HG03354 (cell line): ENCODE data around the gene RAI1.
A peak's percentile ranks its signal among the peaks of the same experiment; 100 is the strongest.

Experiments
- ATAC-seq: cut with Tn5 transposase; IDR thresholded peaks from one replicate; pipeline ENCODE4 v1.9.1; 2021; ENCODE audit warnings: mild to moderate bottlenecking; ENCODE audit not compliant: unreplicated experiment, poor library complexity, severe bottlenecking

RAI1 gene

GRCh38 chr17:17694169-17695081, 13.2 kb downstream of the RAI1 start:
- peak; percentile 51 for ATAC-seq

- no peak for ATAC-seq
These were observed 14.8 kb downstream of the RAI1 start for GRCh38 chr17:17696085-17696484.

GRCh38 chr17:17696882-17697633, 15.8 kb downstream of the RAI1 start:
- no peak for ATAC-seq

GRCh38 chr17:17698371-17698770, 17.1 kb downstream of the RAI1 start:
- no peak for ATAC-seq

- ATAC-seq, result no peak
These were observed 17.7 kb downstream of the RAI1 start for GRCh38 chr17:17698869-17699351.

- no peak for ATAC-seq
These were observed 18.2 kb downstream of the RAI1 start for GRCh38 chr17:17699491-17699890.

GRCh38 chr17:17700251-17700969, 19.2 kb downstream of the RAI1 start:
- ATAC-seq, result no peak

- ATAC-seq, result no peak
These were observed 19.9 kb downstream of the RAI1 start for GRCh38 chr17:17701112-17701511.

- no peak for ATAC-seq
These were observed 20.4 kb downstream of the RAI1 start for GRCh38 chr17:17701658-17702057.

- no peak for ATAC-seq
These were observed 21.3 kb downstream of the RAI1 start for GRCh38 chr17:17702449-17703139.

- no peak for ATAC-seq
These were observed 22.1 kb downstream of the RAI1 start for GRCh38 chr17:17703140-17703919.

GRCh38 chr17:17704931-17705330, 23.7 kb downstream of the RAI1 start:
- ATAC-seq, result no peak

GRCh38 chr17:17706140-17707060, 25.1 kb downstream of the RAI1 start:
- no peak for ATAC-seq

- ATAC-seq, result no peak
These were observed 27.0 kb downstream of the RAI1 start for GRCh38 chr17:17708295-17708694.

- ATAC-seq, result no peak
These were observed 27.6 kb downstream of the RAI1 start for GRCh38 chr17:17708816-17709215.

GRCh38 chr17:17709815-17710321, 28.6 kb downstream of the RAI1 start:
- ATAC-seq, result no peak

GRCh38 chr17:17710355-17710727, 29.1 kb downstream of the RAI1 start:
- ATAC-seq, result no peak
